ENCODE data around the gene TCF7L2.

The TCF7L2 gene

GRCh38 chr10:113113241-113113640 lies 163.2 kb downstream of the TCF7L2 start:
- TF ChIP-seq CTCF (IDR thresholded peaks at IDR 0.05), result no peak

GRCh38 chr10:113113918-113114317 lies 163.9 kb downstream of the TCF7L2 start:
- no peak for TF ChIP-seq CTCF (IDR thresholded peaks at IDR 0.05)

GRCh38 chr10:113115556-113115955 lies 165.5 kb downstream of the TCF7L2 start:
- TF ChIP-seq CTCF (IDR thresholded peaks at IDR 0.05), result no peak

GRCh38 chr10:113118882-113119281 lies 168.8 kb downstream of the TCF7L2 start:
- TF ChIP-seq CTCF (IDR thresholded peaks at IDR 0.05), result no peak

GRCh38 chr10:113119801-113120200 lies 169.8 kb downstream of the TCF7L2 start:
- TF ChIP-seq CTCF (IDR thresholded peaks at IDR 0.05), result no peak

DNA sequence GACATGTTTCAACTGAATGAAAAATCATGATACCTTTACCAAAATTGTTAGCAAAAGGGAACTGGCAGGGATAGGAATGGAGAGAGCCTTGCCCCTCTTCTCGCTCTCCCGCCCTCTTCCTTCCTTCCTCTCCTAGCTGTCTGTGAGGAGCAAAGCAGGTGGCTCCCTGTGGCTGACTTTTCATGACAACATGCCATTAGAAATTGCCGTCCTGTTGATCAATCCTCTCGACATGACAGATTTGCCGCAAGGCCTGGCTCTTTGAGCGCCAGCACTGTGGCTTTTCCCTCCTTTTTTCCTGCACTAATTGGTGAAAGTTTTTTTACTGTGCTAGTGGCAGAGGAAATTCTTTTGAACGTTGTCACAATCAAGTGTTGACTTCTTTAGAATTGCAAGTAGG lies 171.1 kb downstream of the TCF7L2 start:
- TF ChIP-seq CTCF (IDR thresholded peaks at IDR 0.05), result no peak

- TF ChIP-seq CTCF (IDR thresholded peaks at IDR 0.05), result no peak
Observed at GRCh38 chr10:113122947-113123346, 172.9 kb downstream of the TCF7L2 start.

DNA sequence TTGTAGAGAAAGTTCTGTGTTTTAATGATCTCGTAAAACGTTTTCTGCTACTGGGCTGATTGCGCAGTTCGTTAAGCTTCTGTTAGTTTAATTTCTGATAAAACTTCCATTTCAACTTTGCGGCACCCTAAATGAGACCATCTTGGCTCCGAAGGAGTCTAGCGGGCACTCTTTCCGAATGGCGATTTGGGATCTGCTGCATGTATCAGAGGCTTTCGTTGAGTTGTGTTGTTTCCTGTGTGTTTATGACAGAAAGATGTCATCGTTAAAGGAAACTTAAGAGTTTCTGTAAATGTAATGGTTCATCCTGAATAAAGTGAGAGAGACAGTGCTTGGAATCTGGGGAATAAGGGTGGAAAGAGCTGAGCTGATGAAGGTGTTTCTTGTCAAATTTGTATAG lies 174.7 kb downstream of the TCF7L2 start:
- no peak for TF ChIP-seq CTCF (IDR thresholded peaks at IDR 0.05)

Measured in LNCAP (cell line).